ENCODE results near the gene MASTL.

GRCh38 chr10:27134371-27134770 is 20.8 kb upstream of the MASTL start:
- TF ChIP-seq EZH2phosphoT487 (IDR thresholded peaks at IDR 0.05; ENCODE audit: low read depth) (no peak), CTCF (IDR thresholded peaks at IDR 0.05; ENCODE audit: low read depth, low read length) (no peak)
